T-helper 1 cell treated with Interleukin-12 subunit alpha and Interleukin-12 subunit beta and Interleukin-4 antibody, amounts not matched to agents 30 μg/mL and 1 μg/mL, for 36 hours (primary cell): Measurements from ENCODE around the gene LACTBL1.
A peak's percentile ranks its signal among the peaks of the same experiment; 100 is the strongest.
"Not testable (repeated sequence)": the region's sequence is repeated elsewhere in the genome, so short reads cannot be mapped to it uniquely, and the experiment has no call there.

ENCODE experiments used
- H3K27ac Mint-ChIP-seq: one replicate; pipeline ENCODE4 v1.8.0; 2021; ENCODE audit warnings: mild to moderate bottlenecking, mixed read lengths
- H3K27me3 Mint-ChIP-seq: one replicate; pipeline ENCODE4 v1.8.0; 2021; ENCODE audit warnings: low read depth, mixed read lengths
- H3K36me3 Mint-ChIP-seq: one replicate; pipeline ENCODE4 v1.8.0; 2021; ENCODE audit warnings: low read depth, mixed read lengths
- H3K4me1 Mint-ChIP-seq: one replicate; pipeline ENCODE4 v1.8.0; 2021; ENCODE audit warnings: low read depth, mixed read lengths
- H3K4me3 Mint-ChIP-seq: one replicate; pipeline ENCODE4 v1.8.0; 2021; ENCODE audit warnings: mild to moderate bottlenecking, moderate library complexity, mixed read lengths
- H3K9me3 Mint-ChIP-seq: one replicate; pipeline ENCODE4 v1.8.0; 2021; ENCODE audit warnings: mixed read lengths

LACTBL1 gene, protein sequence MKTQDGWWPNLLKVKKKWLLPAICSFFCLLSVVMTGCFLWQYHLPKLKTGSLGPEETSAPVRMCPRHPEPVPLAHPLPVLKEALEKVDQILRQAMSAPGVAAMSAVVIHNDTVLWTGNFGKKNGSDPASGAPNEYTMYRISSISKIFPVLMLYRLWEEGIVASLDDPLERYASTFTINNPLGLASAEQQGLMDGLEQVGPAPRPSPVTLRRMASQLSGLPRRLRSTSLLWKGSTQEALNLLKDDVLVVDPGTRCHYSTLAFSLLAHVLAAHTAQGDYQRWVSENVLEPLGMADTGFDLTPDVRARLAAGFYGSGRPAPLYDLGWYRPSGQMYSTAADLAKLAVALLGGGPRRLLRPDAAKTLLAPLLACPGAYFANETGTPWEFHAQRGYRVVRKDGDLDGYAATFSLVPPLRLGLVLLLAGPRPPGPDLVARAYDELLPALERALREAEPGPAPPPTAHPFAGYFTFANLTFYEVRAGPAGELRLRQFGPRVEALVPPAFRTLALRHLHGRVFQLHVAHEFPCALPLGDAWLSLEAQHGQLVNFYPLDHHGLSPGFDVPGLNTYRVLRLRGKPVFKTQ

DNA sequence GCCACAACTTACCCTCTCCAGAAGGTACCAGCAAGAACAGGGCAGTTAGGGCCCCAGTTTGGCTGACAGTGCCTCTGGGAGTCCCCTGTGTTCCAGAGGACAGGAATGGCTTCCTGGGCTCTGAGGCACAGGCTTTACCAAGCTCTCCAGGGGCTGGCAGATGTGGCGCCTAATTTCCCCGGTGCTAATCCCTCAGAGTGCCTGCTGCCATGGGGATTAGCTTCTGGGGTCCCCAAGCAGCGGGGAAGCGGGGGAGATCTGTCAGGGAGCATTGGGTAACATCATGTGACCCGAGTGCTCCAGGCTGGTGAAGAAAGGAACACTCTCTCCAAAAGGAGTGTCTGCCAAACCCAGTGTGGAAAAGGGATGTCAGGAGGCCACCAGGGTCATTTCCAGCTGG, at the start of gene LACTBL1:
TSS of gene LACTBL1 (minus strand) at position 107 of the 400 bp plus-strand sequence. CDS start 550 bp downstream, outside the sequence.
- Mint-ChIP-seq H3K27me3 (peaks cover 60% of the 10 kb centered on the region), H3K4me1 (peaks cover 4% of the 10 kb centered on the region), H3K36me3 (no peaks in the 10 kb centered on the region), H3K27ac (no peak within 1 kb of the TSS), H3K9me3 (no peaks in the 10 kb centered on the region), H3K4me3 (no peak within 1 kb of the TSS)

DNA sequence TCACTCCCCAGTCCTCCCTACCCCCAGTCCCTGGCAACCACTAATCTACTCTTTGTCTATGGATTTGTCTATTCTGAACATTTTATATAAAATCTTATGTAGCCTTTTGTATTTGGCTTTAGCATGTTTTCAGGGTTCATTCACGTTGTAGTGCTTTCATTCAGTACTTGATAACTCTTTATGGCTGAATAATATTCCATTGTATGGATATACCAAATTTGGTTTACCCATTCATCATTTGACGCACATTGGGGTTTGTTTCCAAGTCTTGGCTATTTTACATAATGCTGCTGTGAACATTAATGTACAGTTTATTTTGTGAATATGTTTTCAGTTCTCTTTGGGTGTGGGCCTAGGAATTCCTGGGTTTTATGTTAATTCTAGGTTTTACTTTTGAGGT, 49.2 kb upstream of the LACTBL1 start:
- H3K9me3 Mint-ChIP-seq: peaks cover 8% of the 10 kb centered on the region
- H3K27me3 Mint-ChIP-seq: no peaks in the 10 kb centered on the region
- H3K4me1 Mint-ChIP-seq: peaks cover 33% of the 10 kb centered on the region
- peaks cover 13% of the 10 kb centered on the region for H3K36me3 Mint-ChIP-seq
- no peak overlapping the region for H3K27ac Mint-ChIP-seq
- peak overlapping the region; percentile 9 for H3K4me3 Mint-ChIP-seq

DNA sequence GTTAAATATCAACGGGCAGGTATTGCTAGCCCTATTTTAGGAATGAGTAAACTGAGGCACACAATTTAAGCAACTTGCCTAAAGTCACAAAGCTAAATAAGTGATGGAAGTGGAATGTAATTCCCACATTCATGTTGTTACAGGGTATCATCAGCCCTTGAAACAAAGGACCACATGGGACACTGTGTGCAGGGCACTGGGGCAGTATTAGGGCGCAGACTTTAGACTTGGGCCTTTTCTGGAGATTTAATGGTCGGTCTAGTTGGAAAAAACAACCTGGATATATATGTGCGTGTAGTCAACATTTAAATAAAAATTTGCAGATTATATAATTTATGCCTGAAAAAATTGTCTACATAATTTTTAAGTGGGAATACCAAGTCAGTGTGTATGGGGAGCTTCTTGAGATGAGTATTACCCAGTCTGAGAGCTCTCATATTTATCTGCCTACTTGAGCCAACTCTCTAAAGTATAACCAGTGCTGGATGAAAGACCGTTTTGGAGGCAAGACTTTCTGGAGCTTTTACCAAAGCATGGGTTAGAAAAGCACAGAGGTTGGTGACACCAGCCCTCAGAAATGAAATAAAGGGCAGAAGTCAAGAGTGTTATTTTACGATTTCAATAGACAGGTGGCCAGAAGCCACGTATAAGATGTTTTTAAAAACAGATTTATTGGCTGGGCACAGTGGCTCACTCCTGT, 48.2 kb upstream of the LACTBL1 start:
- no peaks in the 10 kb centered on the region for H3K27me3 Mint-ChIP-seq
- H3K9me3 Mint-ChIP-seq: peaks cover 8% of the 10 kb centered on the region
- peak overlapping the region; percentile 88 for H3K4me3 Mint-ChIP-seq
- peak overlapping the region; percentile 65 for H3K27ac Mint-ChIP-seq
- H3K36me3 Mint-ChIP-seq: peaks cover 13% of the 10 kb centered on the region
- H3K4me1 Mint-ChIP-seq: peaks cover 28% of the 10 kb centered on the region

DNA sequence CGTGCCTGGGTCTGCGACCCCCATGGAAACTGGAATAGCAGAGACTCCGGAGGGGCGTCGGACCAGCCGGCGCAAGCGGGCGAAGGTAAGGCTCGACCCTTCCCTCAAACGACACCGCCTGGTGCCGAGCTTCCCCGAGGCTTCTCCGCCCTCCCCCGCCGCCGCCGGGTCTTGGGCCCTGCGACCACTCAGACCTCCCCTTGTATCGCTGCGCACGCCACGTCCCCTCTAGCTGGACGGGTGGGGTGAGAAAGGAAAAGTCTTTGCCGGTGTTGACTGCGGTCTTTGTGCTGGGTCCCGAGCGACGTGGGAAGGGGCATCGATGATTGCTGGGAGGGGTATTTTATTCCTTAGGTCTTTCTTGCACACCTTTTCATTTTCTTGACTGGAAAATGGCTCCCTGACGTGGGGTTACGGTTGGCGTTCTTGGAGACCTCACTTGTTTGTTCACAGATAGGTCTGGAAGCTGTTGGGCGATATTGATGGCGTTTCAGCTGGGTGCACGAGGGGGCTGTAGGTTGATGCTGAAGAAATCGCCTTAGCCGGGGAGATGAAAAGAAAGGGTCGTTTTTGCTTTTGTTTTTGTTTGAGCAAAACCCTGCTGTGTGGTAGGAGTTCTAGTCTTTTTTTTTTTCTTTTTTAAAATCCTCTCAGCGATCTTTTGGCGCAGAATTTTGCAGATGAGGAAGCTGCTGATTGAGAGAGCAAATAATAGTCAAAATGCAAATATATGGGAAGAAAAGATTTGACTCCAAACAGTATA, 47.4 kb upstream of the LACTBL1 start:
- Mint-ChIP-seq H3K27me3 (no peaks in the 10 kb centered on the region), H3K9me3 (peaks cover 8% of the 10 kb centered on the region), H3K27ac (peak overlapping the region; percentile 65), H3K36me3 (peaks cover 13% of the 10 kb centered on the region), H3K4me3 (peak overlapping the region; percentile 88), H3K4me1 (peaks cover 28% of the 10 kb centered on the region)

DNA sequence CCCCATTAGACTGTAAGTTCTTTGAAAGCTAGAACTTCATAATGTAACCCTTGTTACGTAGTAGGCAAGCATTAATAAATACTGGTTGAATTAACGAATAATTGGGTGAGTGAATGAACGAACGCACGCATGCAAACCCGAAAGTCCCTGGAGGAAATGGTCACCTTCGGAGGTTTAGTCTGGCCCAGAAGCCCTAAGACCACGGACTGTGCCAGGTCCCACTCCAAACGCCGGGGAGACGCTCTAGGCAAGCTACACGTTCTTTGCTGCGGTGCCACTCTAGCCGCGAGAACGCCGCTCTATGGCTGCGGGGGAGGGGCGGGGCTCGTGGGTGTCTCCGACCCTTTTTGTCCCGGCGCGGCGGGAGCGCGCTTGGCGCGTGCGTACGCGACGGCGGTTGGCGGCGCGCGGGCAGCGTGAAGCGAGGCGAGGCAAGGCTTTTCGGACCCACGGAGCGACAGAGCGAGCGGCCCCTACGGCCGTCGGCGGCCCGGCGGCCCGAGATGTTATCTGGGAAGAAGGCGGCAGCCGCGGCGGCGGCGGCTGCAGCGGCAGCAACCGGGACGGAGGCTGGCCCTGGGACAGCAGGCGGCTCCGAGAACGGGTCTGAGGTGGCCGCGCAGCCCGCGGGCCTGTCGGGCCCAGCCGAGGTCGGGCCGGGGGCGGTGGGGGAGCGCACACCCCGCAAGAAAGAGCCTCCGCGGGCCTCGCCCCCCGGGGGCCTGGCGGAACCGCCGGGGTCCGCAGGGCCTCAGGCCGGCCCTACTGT, 46.6 kb upstream of the LACTBL1 start, which contains the start of gene KDM1A:
TSS of gene KDM1A (plus strand) at position 375 of the 769 bp plus-strand sequence. CDS start at position 504, 129 bp downstream.
- H3K4me3 Mint-ChIP-seq: peak within 1 kb of the TSS; percentile 96
- peak within 1 kb of the TSS; percentile 85 for H3K27ac Mint-ChIP-seq
- H3K27me3 Mint-ChIP-seq: no peaks in the 10 kb centered on the region
- peaks cover 28% of the 10 kb centered on the region for H3K4me1 Mint-ChIP-seq
- peaks cover 10% of the 10 kb centered on the region for H3K36me3 Mint-ChIP-seq
- H3K9me3 Mint-ChIP-seq: peaks cover 8% of the 10 kb centered on the region

DNA sequence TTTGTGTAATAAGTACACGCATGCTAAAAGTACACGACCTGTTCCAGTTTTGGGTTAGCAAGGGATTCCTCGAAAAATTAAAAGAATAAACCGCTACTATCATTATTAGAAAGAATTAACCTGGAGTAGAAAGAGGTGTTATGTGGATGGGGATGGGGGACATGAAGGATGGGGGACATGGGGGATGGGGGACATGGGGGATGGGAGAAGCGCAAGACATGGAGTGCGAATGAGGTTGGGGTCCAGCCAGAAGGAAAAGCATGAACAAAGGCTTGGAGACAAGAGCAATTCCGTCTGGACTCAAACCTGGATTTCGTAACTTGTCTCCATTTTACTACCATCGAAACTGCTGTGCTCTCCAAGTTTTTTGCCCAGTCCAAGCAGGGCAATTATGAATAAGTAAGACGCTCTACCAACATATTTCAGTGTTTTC, 46.0 kb upstream of the LACTBL1 start:
- H3K27ac Mint-ChIP-seq: peak overlapping the region; percentile 85
- peaks cover 28% of the 10 kb centered on the region for H3K4me1 Mint-ChIP-seq
- peaks cover 10% of the 10 kb centered on the region for H3K36me3 Mint-ChIP-seq
- H3K9me3 Mint-ChIP-seq: peaks cover 8% of the 10 kb centered on the region
- H3K27me3 Mint-ChIP-seq: no peaks in the 10 kb centered on the region
- H3K4me3 Mint-ChIP-seq: peak overlapping the region; percentile 96

DNA sequence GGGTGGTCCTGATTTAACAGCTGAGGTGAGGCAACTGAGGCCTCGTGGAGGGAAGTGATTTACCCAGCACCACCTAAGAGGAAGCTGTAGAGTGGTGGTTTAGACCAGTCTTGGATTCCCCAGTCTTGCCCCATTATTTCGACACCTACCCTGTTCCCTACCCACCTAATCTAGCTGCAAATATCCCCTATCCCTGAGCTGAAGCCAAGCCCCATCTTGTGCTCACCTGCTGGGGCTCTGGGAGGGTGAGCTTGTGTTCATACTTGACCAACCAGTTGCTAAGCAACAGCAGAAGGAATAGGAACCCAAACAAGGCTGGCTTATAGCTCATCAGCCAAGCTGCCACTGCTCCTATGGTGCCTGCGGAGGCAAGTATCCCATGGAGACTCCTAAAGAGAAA, 41.0 kb upstream of the LACTBL1 start:
- peaks cover 6% of the 10 kb centered on the region for H3K4me1 Mint-ChIP-seq

DNA sequence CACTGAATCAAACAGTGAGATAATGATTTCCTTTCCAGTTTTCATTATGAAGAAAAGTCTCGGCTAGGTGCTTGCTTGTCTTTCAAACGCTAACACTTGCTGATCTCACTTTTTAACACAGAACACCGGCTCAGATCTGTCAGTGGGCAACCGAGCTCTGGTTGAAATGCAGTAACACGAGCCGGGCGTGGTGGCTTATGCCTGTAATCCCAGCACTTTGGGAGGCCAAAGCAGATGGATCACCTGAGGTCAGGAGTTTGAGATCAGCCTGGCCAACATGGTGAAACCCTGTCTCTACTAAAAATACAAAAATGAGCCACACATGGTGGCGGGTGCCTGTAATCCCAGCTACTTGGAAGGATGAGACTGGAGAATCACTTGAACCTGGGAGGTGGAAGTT, 37.4 kb upstream of the LACTBL1 start:
- H3K4me3 Mint-ChIP-seq, H3K27me3 Mint-ChIP-seq, H3K9me3 Mint-ChIP-seq, H3K27ac Mint-ChIP-seq, H3K36me3 Mint-ChIP-seq, H3K4me1 Mint-ChIP-seq: not testable (repeated sequence)

More for the DNA sequence above, 41.0 kb upstream of the LACTBL1 start:
- Mint-ChIP-seq H3K36me3 (no peaks in the 10 kb centered on the region), H3K4me3 (no peak overlapping the region), H3K27me3 (peaks cover 5% of the 10 kb centered on the region), H3K27ac (no peak overlapping the region), H3K9me3 (no peaks in the 10 kb centered on the region)

DNA sequence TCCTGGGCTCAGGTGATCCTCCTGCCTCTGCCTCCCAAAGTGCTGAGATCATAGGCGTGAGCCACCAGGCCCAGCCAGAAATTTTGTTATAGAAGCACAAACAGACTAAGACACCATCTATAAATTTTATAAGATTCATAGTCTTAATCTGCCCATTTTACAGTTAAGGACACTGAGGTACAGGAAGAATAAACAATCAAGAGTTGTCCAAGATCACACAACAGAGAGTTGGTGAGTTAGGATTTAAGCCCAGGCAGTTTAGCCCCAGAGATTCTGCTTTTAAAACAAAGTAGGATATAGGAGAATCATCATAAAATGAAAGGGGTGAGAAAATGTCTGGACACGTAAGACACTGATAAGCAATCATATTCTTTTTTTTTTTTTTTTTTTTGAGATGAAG, 36.2 kb upstream of the LACTBL1 start:
- no peak overlapping the region for H3K27ac Mint-ChIP-seq
- peaks cover 6% of the 10 kb centered on the region for H3K27me3 Mint-ChIP-seq
- no peaks in the 10 kb centered on the region for H3K4me1 Mint-ChIP-seq
- H3K4me3 Mint-ChIP-seq: no peak overlapping the region
- no peaks in the 10 kb centered on the region for H3K9me3 Mint-ChIP-seq
- H3K36me3 Mint-ChIP-seq: no peaks in the 10 kb centered on the region

DNA sequence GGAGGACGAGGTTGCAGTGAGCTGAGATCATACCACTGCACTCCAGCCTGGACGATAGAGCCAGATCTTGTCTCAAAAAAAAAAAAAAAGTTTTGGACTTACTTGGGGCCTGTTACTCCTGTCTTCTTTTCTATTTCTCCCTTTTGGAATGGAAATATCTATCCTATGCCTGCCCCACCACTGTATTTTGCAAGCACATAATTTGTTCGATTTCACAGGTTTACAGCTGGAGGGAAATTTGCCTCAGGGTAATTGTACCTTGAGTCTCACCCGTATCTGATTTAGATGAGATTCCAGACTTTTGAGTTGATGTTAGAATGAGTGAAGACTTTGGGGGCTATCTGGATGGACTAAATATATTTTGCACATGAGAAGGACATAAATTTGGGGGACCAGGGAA, 34.4 kb upstream of the LACTBL1 start:
- Mint-ChIP-seq H3K4me3 (no peak overlapping the region), H3K9me3 (no peaks in the 10 kb centered on the region), H3K27me3 (peaks cover 12% of the 10 kb centered on the region), H3K27ac (no peak overlapping the region), H3K4me1 (no peaks in the 10 kb centered on the region), H3K36me3 (no peaks in the 10 kb centered on the region)

DNA sequence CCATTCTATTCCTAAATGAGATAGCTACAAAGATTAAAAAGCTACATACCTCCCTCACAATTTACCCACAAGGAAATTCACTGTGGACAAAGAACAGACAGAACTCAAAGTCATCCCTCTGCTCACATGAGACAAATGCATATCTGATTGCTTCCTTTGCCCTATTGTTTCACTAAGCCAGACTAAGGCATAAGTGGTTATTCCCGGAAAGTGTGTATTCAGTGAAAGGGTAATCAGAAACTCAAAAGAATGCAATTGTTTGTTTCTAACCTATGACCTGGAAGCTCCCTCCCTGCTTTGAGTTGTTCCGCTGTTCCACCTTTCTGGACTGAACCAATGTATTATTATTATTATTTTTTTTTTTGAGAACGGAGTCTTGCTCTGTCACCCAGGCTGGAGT, 32.1 kb upstream of the LACTBL1 start:
- H3K4me3 Mint-ChIP-seq, H3K4me1 Mint-ChIP-seq, H3K36me3 Mint-ChIP-seq: not testable (repeated sequence)

DNA sequence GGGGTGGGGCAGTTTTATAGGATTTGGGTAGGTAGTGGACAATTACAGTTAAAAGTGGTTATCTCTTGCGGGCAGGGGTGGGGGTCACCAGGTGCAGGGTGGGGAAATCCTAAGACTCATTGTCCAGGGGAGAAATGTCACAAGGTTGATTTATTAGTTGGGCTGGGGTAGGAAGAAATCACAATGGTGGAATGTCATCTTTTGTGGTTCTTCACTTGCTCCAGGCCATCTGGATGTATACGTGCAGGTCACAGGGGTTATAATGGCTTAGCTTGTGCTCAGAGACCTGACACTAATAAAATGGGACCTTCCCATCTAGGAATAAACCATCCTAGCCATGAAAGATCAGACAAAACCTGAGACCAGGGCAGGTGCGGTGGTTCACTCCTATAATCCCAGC, 31.4 kb upstream of the LACTBL1 start:
- Mint-ChIP-seq H3K9me3 (no peaks in the 10 kb centered on the region), H3K4me1 (no peaks in the 10 kb centered on the region), H3K36me3 (no peaks in the 10 kb centered on the region), H3K27ac (no peak overlapping the region), H3K27me3 (peaks cover 7% of the 10 kb centered on the region), H3K4me3 (no peak overlapping the region)

More for the DNA sequence above, 32.1 kb upstream of the LACTBL1 start:
- H3K9me3 Mint-ChIP-seq, H3K27ac Mint-ChIP-seq, H3K27me3 Mint-ChIP-seq: not testable (repeated sequence)

DNA sequence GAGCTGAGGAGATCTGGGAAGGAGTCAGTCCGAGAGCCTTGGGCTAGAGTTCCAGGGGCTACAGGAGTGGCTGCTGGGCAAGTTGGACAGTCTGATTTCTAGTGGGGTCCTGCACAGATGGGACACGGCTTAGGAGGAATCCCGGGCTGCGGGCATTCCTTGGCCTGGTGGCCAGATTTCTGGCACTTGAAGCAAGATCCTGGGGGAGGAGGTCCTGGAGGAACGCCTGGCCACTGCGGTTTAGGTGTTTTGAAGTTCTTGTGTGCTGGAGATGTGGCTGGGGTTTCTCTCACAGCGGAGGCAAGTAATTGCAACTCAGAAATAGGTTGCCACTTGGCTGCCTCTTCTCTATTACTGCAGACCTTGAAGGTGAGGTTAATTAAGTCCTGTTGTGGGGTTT, 29.6 kb upstream of the LACTBL1 start:
- H3K36me3 Mint-ChIP-seq, H3K9me3 Mint-ChIP-seq, H3K27me3 Mint-ChIP-seq, H3K4me3 Mint-ChIP-seq, H3K27ac Mint-ChIP-seq, H3K4me1 Mint-ChIP-seq: not testable (repeated sequence)

DNA sequence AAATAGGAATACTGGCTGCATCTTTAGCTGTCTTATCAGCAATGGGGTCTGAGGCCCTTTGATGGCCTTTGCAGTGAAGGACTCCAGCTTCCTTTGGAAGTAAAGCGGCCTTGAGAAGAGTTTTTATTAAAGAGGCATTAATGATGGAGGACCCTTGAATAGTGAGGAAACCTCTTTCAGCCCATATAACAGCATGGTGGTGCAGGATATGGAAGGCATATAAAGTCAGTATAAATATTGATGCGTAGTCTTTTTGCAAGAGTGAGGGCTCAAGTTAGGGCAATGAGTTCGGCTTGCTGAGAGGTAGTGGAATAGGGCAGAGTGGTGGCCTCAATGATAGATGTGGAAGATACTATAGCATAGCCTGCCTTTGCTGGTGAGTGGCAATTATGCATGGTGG, 27.5 kb upstream of the LACTBL1 start:
- not testable (repeated sequence) for H3K27me3 Mint-ChIP-seq, H3K4me1 Mint-ChIP-seq, H3K9me3 Mint-ChIP-seq, H3K4me3 Mint-ChIP-seq, H3K27ac Mint-ChIP-seq, H3K36me3 Mint-ChIP-seq
